GM21360 (cell line): Measurements from ENCODE around the gene PCDHA1.
"Not testable (repeated sequence)": the region's sequence is repeated elsewhere in the genome, so short reads cannot be mapped to it uniquely, and the experiment has no call there.

Experiments used
- ATAC-seq: cut with Tn5 transposase; IDR thresholded peaks from one replicate; pipeline ENCODE4 v1.9.1; 2021; ENCODE audit warnings: mild to moderate bottlenecking, moderate library complexity; ENCODE audit not compliant: unreplicated experiment

Gene PCDHA1

GRCh38 chr5:140849831-140850634, 64.1 kb downstream of the PCDHA1 start:
- not testable (repeated sequence) for ATAC-seq

- ATAC-seq, result no peak
Measured at GRCh38 chr5:140855772-140856674, 70.1 kb downstream of the PCDHA1 start, which contains the start of gene PCDHA10. TSS of gene PCDHA10 (plus strand) at chr5:140855897. CDS start at chr5:140856049, 152 bp downstream.

- no peak for ATAC-seq
Measured at GRCh38 chr5:140857177-140857986, 71.4 kb downstream of the PCDHA1 start.

- no peak for ATAC-seq
Measured at GRCh38 chr5:140857987-140858240, 72.0 kb downstream of the PCDHA1 start.

GRCh38 chr5:140862441-140863295, 76.7 kb downstream of the PCDHA1 start:
- no peak for ATAC-seq

GRCh38 chr5:140868721-140869554, 83.0 kb downstream of the PCDHA1 start, which contains the start of gene PCDHA11:
TSS of gene PCDHA11 (plus strand) at chr5:140868957. CDS start at chr5:140869104, 147 bp downstream.
- ATAC-seq, result no peak

GRCh38 chr5:140869555-140869886, 83.6 kb downstream of the PCDHA1 start:
- no peak for ATAC-seq

GRCh38 chr5:140870221-140871201, 84.6 kb downstream of the PCDHA1 start:
- no peak for ATAC-seq

GRCh38 chr5:140875085-140876065, 89.4 kb downstream of the PCDHA1 start, which contains the start of gene PCDHA12:
TSS of gene PCDHA12 (plus strand) at chr5:140875308. CDS start at chr5:140875473, 165 bp downstream.
- ATAC-seq, result no peak

GRCh38 chr5:140876541-140877261, 90.8 kb downstream of the PCDHA1 start:
- not testable (repeated sequence) for ATAC-seq

- ATAC-seq, result no peak
Measured at GRCh38 chr5:140877262-140877581, 91.3 kb downstream of the PCDHA1 start.

- ATAC-seq, result no peak
Measured at GRCh38 chr5:140881889-140882590, 96.1 kb downstream of the PCDHA1 start, which contains the start of gene PCDHA13. TSS of gene PCDHA13 (plus strand) at chr5:140882124. CDS start at chr5:140882269, 145 bp downstream.

GRCh38 chr5:140882591-140882899, 96.6 kb downstream of the PCDHA1 start:
- no peak for ATAC-seq

GRCh38 chr5:140883373-140883772, 97.4 kb downstream of the PCDHA1 start:
- no peak for ATAC-seq

GRCh38 chr5:140883927-140884697, 98.2 kb downstream of the PCDHA1 start:
- no peak for ATAC-seq
